Stomach (tissue), 19 donors: ENCODE results near the gene PTPN7. TPM values are rescaled to one million over a fixed set of nuclear protein-coding genes. Genes with fewer than 3 reads are reported as not detected.
A peak's percentile ranks its signal among the peaks of the same experiment; 100 is the strongest.

Experiments used
- DNase-seq, 2 donors: peaks; one replicate each; pipeline versions ENCODE4 v3.0.0 to v3.0.0-alpha.2; 2013 to 2019
- H3K27ac ChIP-seq, 5 donors: fragments of 200-600 bp in 4 of 5; sonication (generic) in 4 of 5; one replicate each; pipeline ENCODE4 v1.5.1; 2013 to 2019; ENCODE audit warnings: mild to moderate bottlenecking in 1 of 5, moderate library complexity in 1 of 5
- H3K27me3 ChIP-seq, 3 donors: fragments of 200-600 bp; sonication (generic); one replicate each; pipeline ENCODE4 v1.5.1; 2017 to 2019; ENCODE audit warnings: mixed run types in 1 of 3
- H3K36me3 ChIP-seq, 4 donors: fragments of 200-600 bp; sonication (generic); 1 replicate in 3 of 4; 2 replicates in 1 of 4; pipeline ENCODE4 v1.5.1; 2016 to 2019
- H3K4me1 ChIP-seq, 4 donors: fragments of 200-600 bp; sonication (generic); one replicate each; pipeline ENCODE4 v1.5.1; 2016 to 2019
- H3K4me3 ChIP-seq, 4 donors: fragments of 200-600 bp; sonication (generic) in 3 of 4; one replicate each; pipeline ENCODE4 v1.5.1; 2016 to 2019; ENCODE audit warnings: mild to moderate bottlenecking in 1 of 4
- H3K9me3 ChIP-seq, 4 donors: fragments of 200-600 bp; sonication (generic); one replicate each; pipeline ENCODE4 v1.5.1; 2016 to 2019
- CTCF ChIP-seq, 7 experiments: fragments of 450-650 bp in 4 of 7; fragments of 200-600 bp in 3 of 7; sonication (generic) in 3 of 7; IDR thresholded peaks; one replicate each; pipeline ENCODE4 v1.5.1; 2016 to 2019; ENCODE audit warnings: antibody characterized with exemption in 7 of 7, control low read depth in 2 of 7, mild to moderate bottlenecking in 1 of 7
- EP300 ChIP-seq: sonication (generic); formaldehyde crosslinking; IDR thresholded peaks from one replicate; pipeline ENCODE4 v1.6.1; 2017; ENCODE audit warnings: antibody characterized with exemption
- POLR2A ChIP-seq, 4 donors: fragments of 450-650 bp; IDR thresholded peaks; one replicate each; pipeline ENCODE4 v1.6.1; 2016; ENCODE audit warnings: antibody characterized with exemption in 4 of 4, control low read depth in 2 of 4, mild to moderate bottlenecking in 1 of 4, moderate library complexity in 1 of 4
- POLR2AphosphoS5 ChIP-seq, 3 donors: sonication (generic); formaldehyde crosslinking; IDR thresholded peaks; one replicate each; pipeline ENCODE4 v1.6.1; 2016; ENCODE audit warnings: antibody characterized with exemption in 3 of 3
- WGBS, 5 donors: extraction: QIAGEN DNeasy Blood & Tissue Kit in 3 of 5; methylation state at CpG; one replicate each; pipeline versions ENCODE4 v1.1.5 to v1.1.7; 2013 to 2018; 5-methylcytosine and 5-hydroxymethylcytosine counted together
- intact Hi-C: fragments of 100-400 bp; cut with DNase I; formaldehyde crosslinking; loops from one replicate; pipeline ENCODE4 v1.15.1; 2023; ENCODE audit warnings: low total_unique reads
- long read RNA-seq, 10 donors: transcript quantifications; one replicate each; lab custom pipeline, GENCODE V29; 2026
- polyA plus RNA-seq, 3 donors: library from polyadenylated mRNA; stranded (reverse); fragments of 200-250 nt; gene quantifications; one replicate each; pipeline ENCODE4 v1.2.3, GENCODE V29; 2013
- total RNA-seq, 5 donors: library from RNA; depleted of rRNA; stranded (reverse); fragments of >200 nt; gene quantifications; one replicate each; pipeline versions ENCODE4 v1.1.0 to v1.2.3, GENCODE V29; 2014 to 2016
- donor health status: healthy with polysubstance abuse.
- donor health status: Bipolar disorder and iron deficiency.
- donor health status: healthy.

PTPN7 gene
- total RNA-seq = 10 to 100 TPM in 1 of 5 donors, 1 to 10 TPM in 3, not detected in 1; 2.0 to 16.3 (median 4.6) TPM
- polyA plus RNA-seq = 1 to 10 TPM; 1.8 to 4.4 (median 2.1) TPM
- long read RNA-seq, donor 1, partial matches to known transcripts = 0 of 1 reads
- long read RNA-seq, donor 1, other reads (novel, unspliced or antisense) = 0 of 1 reads
- long read RNA-seq, donor 2 = 0 reads
- long read RNA-seq, donor 3 = 0 reads
- long read RNA-seq, donor 4 = 0 reads
- long read RNA-seq, donor 5, partial matches to known transcripts = 0 of 1 reads
- long read RNA-seq, donor 5, other reads (novel, unspliced or antisense) = 0 of 1 reads
- long read RNA-seq, donor 6 = 0 reads
- long read RNA-seq, donor 7 = 0 reads
- long read RNA-seq, donor 8, partial matches to known transcripts = 0 of 2 reads
- long read RNA-seq, donor 8, other reads (novel, unspliced or antisense) = 0 of 2 reads
- long read RNA-seq, donor 9 = 0 reads
- long read RNA-seq, donor 10 = 0 reads

- intact Hi-C loops = no loop called here
- DNase-seq = peak; percentile 39 to 66
- peak within 1 kb of the TSS; percentile 26 to 39 (median 35) for H3K4me3 ChIP-seq
Observed at GRCh38 chr1:202160377-202160940, at the start of gene PTPN7. Gene PTPN7, minus strand, starts transcription at chr1:202160602. Its CDS starts 1,200 bp downstream, at chr1:202159402.

GRCh38 chr1:202208351-202208857 lies 48.0 kb upstream of the PTPN7 start:
- Histone ChIP-seq H3K4me1 (peaks cover 0 to 8% (median 0%) of the 10 kb centered on the region in 4 donors), H3K36me3 (no peaks in the 10 kb centered on the region), H3K4me3 (no peak overlapping the region), H3K9me3 (no peaks in the 10 kb centered on the region), H3K27me3 (peaks cover 0 to 54% (median 9%) of the 10 kb centered on the region in 3 donors), H3K27ac (no peak overlapping the region)
- 73 to 91% (median 83%) methylated on average over 11 of the region's 11 CpGs for WGBS, 5 donors
- TF ChIP-seq POLR2A (IDR thresholded peaks at IDR 0.05) = no peak
- intact Hi-C loops = no loop called here
- no peak for DNase-seq

More at GRCh38 chr1:202160377-202160940, at the start of gene PTPN7:
- no peaks in the 10 kb centered on the region for H3K9me3 ChIP-seq
- WGBS, 5 donors = 60 to 77% (median 68%) methylated on average over 16 to 17 of the region's 17 CpGs
- H3K36me3 ChIP-seq = no peaks in the 10 kb centered on the region
- H3K4me1 ChIP-seq = peaks cover 0 to 30% (median 6%) of the 10 kb centered on the region in 4 donors
- H3K27ac ChIP-seq = peak within 1 kb of the TSS; percentile 72 to 84 (median 74)
- no peak for TF ChIP-seq POLR2A (IDR thresholded peaks at IDR 0.05)
- no peak for TF ChIP-seq CTCF (IDR thresholded peaks at IDR 0.05)
- no peak for TF ChIP-seq EP300
- TF ChIP-seq POLR2AphosphoS5 (IDR thresholded peaks at IDR 0.05) = no peak
- peaks cover 0 to 4% (median 0%) of the 10 kb centered on the region in 3 donors for H3K27me3 ChIP-seq

- peak in 1 of 2 donors; percentile 72 for DNase-seq
- TF ChIP-seq POLR2AphosphoS5 (IDR thresholded peaks at IDR 0.05) = no peak
- TF ChIP-seq EP300 = no peak
- TF ChIP-seq CTCF (IDR thresholded peaks at IDR 0.05) = no peak
- no peak for TF ChIP-seq POLR2A (IDR thresholded peaks at IDR 0.05)
- intact Hi-C loops = no loop called here
- Histone ChIP-seq H3K27me3 (peaks cover 0 to 43% (median 0%) of the 10 kb centered on the region in 3 donors), H3K9me3 (no peaks in the 10 kb centered on the region), H3K4me1 (peaks cover 0 to 8% (median 0%) of the 10 kb centered on the region in 4 donors), H3K36me3 (no peaks in the 10 kb centered on the region), H3K4me3 (no peak overlapping the region), H3K27ac (no peak overlapping the region)
- WGBS, 5 donors = 33 to 53% (median 41%) methylated on average over 1 of the region's 1 CpG; no CpG with 5 or more reads in 1 of the 5 donors
Observed at GRCh38 chr1:202207292-202207691, 46.9 kb upstream of the PTPN7 start.

GRCh38 chr1:202205523-202206190 lies 45.3 kb upstream of the PTPN7 start:
- Histone ChIP-seq H3K4me3 (no peak overlapping the region), H3K4me1 (peaks cover 0 to 8% (median under 1%) of the 10 kb centered on the region in 4 donors), H3K27me3 (peaks cover 0 to 27% (median 0%) of the 10 kb centered on the region in 3 donors), H3K36me3 (no peaks in the 10 kb centered on the region), H3K27ac (no peak overlapping the region), H3K9me3 (no peaks in the 10 kb centered on the region)
- 36 to 61% (median 40%) methylated on average over 5 of the region's 5 CpGs for WGBS, 5 donors
- no peak for DNase-seq
- intact Hi-C loops = no loop called here
- TF ChIP-seq EP300 = no peak

GRCh38 chr1:202204065-202204464 lies 43.7 kb upstream of the PTPN7 start:
- Histone ChIP-seq H3K4me3 (no peak overlapping the region), H3K27ac (no peak overlapping the region), H3K9me3 (no peaks in the 10 kb centered on the region), H3K4me1 (peaks cover 0 to 18% (median 11%) of the 10 kb centered on the region in 4 donors), H3K27me3 (peaks cover 0 to 34% (median 0%) of the 10 kb centered on the region in 3 donors), H3K36me3 (no peaks in the 10 kb centered on the region)
- WGBS, 5 donors = 23 to 46% (median 35%) methylated on average over 1 of the region's 1 CpG
- intact Hi-C loops = no loop called here
- TF ChIP-seq POLR2A (IDR thresholded peaks at IDR 0.05) = no peak
- TF ChIP-seq CTCF (IDR thresholded peaks at IDR 0.05) = no peak
- TF ChIP-seq EP300 = no peak
- TF ChIP-seq POLR2AphosphoS5 (IDR thresholded peaks at IDR 0.05) = no peak
- no peak for DNase-seq
